HG03520 (cell line): ENCODE measurements around the gene RAB20.

Experiments used
- ATAC-seq: cut with Tn5 transposase; IDR thresholded peaks from one replicate; pipeline ENCODE4 v1.9.1; 2021; ENCODE audit warnings: mild to moderate bottlenecking, moderate library complexity; ENCODE audit not compliant: unreplicated experiment

Gene RAB20

GRCh38 chr13:110531671-110532083, 29.8 kb downstream of the RAB20 start:
- ATAC-seq: no peak

- ATAC-seq: no peak
Observed at GRCh38 chr13:110531100-110531499, 30.4 kb downstream of the RAB20 start.

- ATAC-seq: no peak
Observed at GRCh38 chr13:110529522-110530311, 31.8 kb downstream of the RAB20 start.

- no peak for ATAC-seq
Observed at GRCh38 chr13:110528911-110529310, 32.6 kb downstream of the RAB20 start.

GRCh38 chr13:110528371-110528770, 33.2 kb downstream of the RAB20 start:
- no peak for ATAC-seq

DNA sequence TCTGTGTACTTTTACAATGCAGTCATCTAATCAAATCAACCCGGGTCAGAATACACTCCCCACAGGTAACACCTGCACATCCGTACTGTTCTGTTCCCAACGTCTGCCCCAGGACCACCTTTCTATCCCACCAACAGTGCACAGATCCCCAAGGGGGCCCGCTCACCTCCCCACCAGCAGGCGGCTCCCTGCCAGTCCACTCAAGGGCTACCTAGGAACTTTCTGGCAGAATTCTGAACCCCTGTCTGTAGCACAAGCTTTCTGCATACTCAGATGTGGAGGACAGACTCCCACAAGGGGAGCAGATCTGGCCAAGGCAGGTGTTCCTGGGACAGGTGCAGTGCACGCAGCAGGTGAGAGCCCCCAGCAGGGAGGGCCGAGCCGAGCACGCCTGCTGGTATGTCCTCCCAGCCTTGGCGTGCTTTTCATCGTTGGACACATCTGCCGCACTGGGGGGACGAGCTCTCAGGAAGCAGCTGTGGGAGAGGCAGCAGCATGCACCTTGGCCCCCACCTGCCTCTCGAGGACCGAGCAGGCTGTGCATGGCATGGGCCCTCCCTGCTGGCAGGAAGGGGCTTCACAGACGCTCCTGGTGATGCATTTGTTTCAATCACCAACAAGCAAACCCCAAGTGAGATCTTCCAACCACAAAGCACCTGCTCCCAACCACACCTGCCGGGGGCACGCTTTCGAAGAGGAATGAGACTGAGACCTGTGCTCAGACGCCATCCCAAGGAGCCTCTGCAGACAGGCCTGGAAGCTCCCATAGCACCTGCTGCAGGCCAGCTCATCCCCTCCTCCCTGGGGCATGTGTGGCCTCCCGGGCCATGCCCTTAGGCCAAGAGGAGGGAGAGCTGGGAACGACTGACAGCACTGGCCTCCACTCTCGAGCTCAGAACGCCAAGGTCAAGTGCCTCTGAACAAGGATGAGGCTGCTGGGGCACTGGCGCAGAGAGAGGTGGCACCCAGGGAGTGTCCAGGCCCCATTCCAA, 35.9 kb downstream of the RAB20 start:
- ATAC-seq: peak; percentile 80

DNA sequence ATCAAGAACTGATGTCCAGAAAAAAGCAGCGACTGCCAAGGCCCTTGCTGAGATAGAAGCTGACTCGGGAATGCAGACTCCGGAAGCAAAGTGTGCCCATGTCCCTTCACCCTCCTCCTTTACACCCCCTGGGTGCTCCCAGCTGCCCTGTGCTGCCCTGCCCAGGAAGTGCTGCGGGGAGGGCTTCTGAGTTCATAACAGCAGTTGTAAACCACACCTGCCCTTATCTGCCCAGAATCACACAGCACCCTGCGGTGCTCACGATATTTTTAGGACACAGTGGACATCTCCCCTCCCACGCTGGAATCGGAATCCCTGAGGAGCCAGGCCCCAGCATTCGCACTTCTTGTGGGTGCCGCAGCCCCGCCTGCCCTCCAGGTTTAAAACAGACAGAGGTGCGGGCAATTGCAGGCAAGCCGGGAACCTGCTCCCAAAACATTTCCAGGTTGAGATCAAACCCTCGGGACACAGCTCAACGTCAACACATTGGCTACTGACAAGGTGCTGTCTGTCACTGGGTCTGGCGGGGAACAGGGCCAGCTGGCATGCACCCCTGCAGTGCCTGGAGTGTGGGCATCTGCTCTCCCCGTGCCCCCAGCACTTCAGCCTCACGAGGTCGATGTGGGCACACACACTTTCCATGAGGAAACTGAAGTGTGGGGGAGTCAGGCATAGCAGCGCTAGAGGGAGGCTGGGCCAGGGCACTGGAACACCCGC, 36.8 kb downstream of the RAB20 start:
- ATAC-seq: no peak

GRCh38 chr13:110523838-110524540, 37.5 kb downstream of the RAB20 start:
- ATAC-seq: no peak

DNA sequence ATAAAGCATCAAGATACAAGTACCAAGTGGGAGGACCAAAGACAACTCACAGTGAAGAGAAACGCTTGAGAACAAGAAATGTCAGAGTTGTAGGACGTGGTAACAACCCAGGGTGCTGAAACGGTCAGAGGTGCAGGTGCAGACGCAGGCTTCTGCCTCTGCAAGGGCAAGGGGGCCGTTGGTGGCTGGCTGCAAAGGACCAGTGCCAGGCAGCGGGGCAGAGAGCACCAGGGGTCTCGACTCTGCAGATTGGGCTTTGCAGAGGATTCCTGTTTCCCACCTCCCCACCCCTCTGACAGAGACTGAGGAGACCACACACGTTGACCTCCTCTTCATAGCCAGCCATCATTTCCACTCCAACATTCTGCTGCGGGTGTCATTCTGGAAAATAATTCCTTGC, 38.3 kb downstream of the RAB20 start:
- ATAC-seq: no peak

DNA sequence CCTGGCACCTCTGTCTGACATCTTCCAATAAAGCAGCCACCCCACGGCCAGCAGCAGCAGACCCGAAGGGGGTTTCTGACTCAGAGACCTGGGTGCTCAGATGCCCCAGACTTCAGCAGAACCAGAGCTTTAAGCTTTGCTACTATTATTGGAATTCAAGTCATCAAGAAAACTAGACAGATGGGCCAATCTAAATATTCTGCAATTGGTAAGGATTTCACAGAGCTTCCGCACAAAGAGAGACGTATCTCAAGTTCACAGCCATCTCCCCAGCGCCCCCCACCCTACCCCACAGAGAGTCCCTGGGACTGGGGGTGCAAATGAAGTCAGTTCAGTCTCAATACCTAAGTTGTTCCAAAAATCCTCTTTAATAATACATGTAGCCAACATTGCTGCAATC, 38.8 kb downstream of the RAB20 start:
- no peak for ATAC-seq

DNA sequence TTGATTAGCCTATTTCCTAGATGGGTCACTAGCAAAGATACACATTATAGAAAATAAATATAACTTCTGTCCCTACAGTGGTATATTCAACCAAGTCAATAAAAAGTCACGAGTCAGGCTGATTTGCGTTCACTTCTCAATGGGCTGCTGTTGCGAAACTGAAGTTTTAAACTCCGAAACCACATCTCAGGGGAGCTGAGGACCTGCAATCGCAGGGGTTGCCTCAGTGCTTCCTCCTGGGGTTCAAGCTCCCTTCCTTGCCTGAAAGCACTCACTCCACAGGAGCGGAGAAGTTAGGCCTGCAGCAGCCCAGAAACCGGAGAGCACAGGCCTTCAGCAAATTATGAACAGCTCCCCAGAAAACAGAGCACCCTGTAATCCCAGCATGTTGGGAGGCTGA, 39.6 kb downstream of the RAB20 start:
- ATAC-seq: no peak

DNA sequence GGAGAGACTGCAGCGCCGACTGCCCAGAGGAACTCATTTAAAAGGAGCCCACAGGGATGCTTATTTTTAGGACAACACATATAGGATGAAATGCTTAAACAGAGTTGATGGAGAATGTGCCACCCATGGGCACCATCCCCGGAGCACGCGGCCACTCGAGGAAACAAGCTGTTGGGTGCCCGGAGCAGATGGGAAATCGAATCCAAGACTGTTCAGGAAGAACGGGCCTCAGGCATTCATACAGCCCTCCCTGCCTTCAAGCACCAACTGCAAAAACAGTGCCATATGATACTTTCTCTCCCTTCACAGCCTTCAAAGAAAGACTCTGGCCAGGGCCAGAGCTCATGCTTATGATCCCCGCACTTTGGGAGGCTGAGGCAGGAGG, 40.2 kb downstream of the RAB20 start:
- no peak for ATAC-seq

- no peak for ATAC-seq
Observed at GRCh38 chr13:110520431-110521295, 40.9 kb downstream of the RAB20 start.

GRCh38 chr13:110519506-110519905, 42.0 kb downstream of the RAB20 start:
- ATAC-seq: no peak

DNA sequence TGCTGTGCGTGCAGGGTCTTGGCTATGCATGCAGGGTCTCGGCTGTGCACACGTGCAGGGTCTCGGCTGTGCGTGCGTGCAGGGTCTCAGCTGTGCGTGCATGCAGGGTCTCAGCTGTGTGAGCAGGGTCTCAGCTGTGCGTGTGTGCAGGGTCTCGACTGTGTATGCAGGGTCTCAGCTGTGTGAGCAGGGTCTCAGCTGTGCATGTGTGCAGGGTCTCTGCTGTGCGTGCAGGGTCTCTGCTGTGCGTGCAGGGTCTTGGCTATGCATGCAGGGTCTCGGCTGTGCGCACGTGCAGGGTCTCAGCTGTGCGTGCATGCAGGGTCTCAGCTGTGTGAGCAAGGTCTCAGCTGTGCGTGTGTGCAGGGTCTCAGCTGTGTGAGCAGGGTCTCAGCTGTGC, 42.5 kb downstream of the RAB20 start:
- no peak for ATAC-seq

GRCh38 chr13:110518571-110518970, 43.0 kb downstream of the RAB20 start:
- ATAC-seq: no peak

- no peak for ATAC-seq
Observed at GRCh38 chr13:110518226-110518525, 43.3 kb downstream of the RAB20 start.

DNA sequence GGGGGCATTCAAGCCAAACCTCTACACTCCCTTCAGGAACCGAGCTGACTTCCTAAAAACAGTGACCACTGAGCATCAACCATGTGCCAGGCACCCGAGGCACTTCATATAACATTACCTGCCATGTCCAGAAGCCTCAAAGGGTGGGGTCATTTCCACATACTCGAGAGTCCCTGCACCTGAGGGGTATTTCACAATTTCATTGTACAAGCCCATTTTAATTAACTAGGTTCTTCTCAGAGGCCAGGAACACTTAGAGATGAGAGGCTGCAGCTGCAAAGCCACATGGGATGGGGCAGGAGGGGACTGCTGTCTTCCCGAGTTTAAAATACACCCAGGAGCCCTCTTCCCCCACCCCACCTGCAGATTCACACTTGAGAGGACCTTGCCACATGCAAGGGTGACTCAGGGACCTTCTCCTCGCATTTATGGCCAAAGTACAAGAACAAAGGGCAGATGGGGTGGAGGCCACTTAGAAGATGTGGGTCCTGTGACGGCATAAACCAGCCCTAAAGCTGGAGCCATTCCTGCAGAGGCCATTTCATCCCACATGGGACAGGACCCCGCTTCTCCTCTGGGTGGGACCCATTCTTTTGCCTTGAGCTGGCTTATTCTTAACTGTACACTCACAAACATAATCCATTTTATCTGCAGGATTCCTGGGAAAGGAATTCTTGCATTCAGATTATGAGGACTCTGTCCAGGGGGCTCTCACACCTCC, 43.9 kb downstream of the RAB20 start:
- ATAC-seq: no peak

DNA sequence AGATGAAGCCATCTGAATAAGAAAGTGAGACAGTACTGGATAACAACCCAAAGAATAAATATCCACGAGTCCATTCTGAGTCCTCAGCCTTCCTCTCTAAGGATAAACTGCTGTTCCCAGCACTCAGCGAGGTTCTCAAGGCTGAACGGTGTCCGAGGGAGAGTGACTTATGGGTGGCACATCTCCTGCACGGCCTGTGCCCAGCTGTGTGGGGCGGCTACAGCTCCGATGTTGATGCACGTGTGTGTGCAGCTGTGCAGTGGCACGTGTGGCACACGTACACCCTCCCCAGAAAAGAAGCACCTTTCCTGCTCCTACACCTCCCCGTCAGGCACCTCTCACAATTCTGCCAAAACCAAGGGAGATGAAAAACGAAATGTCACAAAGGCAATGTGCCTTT, 45.0 kb downstream of the RAB20 start:
- ATAC-seq: no peak
